Nucleus accumbens (tissue), 56 donors: ENCODE data around the gene CMTR1.

Experiments used
- DNase-seq, 56 donors: peaks; one replicate each; lab custom pipeline; 2025; lab: John Stamatoyannopoulos, UW

CMTR1 gene

GRCh38 chr6:37525460-37526357 is 92.7 kb downstream of the CMTR1 start:
- DNase-seq, result no peak

GRCh38 chr6:37528541-37528940 is 95.5 kb downstream of the CMTR1 start:
- no peak for DNase-seq

GRCh38 chr6:37530297-37530696 is 97.3 kb downstream of the CMTR1 start:
- no peak for DNase-seq

GRCh38 chr6:37531026-37531425 is 98.0 kb downstream of the CMTR1 start:
- DNase-seq, result no peak
